ENCODE data around the gene PLEKHH1. TPM values are rescaled to one million over a fixed set of nuclear protein-coding genes. Genes with fewer than 3 reads are reported as not detected.

The PLEKHH1 gene
- total and polyA plus RNA-seq, 2 of the 8 experiments (the other 6 are each of a cell fraction or from before 2014, with no cell fraction given): 28.3 to 33.3 TPM

DNA sequence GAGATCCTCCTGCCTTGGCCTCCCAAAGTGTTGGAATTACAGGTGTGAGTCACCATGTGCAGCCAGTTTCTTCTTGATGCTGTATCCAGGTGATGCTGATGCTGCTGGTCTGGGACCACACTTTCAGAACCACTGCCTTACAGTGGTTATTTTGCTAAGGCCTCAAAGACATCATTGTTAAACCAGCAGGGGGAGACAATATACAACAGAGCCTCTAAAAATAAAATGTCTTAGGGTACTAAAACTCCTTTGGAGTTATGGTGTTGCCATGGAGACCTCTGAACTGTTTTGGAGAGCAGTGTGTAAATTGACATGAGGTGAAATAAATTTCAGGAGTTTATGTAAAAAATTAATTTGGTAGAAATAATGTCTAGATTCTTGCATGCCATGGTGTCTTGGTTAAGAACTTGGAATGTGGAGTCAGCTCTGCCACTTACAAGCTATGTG lies 85.5 kb downstream of the PLEKHH1 start (continued):
- TF ChIP-seq CTBP2 (IDR thresholded peaks at IDR 0.05; ENCODE audit: borderline replicate concordance, insufficient read depth, insufficient read length, low read length) (no peak), HDAC6 (IDR thresholded peaks at IDR 0.05; ENCODE audit: low read depth, low read length) (no peak)
